Endothelial cell of umbilical vein (primary cell): ENCODE results near the gene INSRR. TPM values are rescaled to one million over a fixed set of nuclear protein-coding genes. Genes with fewer than 3 reads are reported as not detected.

Experiments
- BruUV-seq: library from RNA; stranded (reverse); fragments of 400-500 nt; replicated peaks from 2 replicates; lab custom pipeline; 2021; lab: Mats Ljungman, UMichigan
- CTCF ChIA-PET: fragments of 300-600, 350-600 bp; sonication (Branson Sonifier 250); formaldehyde crosslinking; loops from one replicate; lab custom pipeline; 2021; ENCODE audit warnings: antibody characterized with exemption, inconsistent platforms; lab: Charles Lee
- POLR2A ChIA-PET: fragments of 300-600, 350-600 bp; sonication (Branson Sonifier 250); formaldehyde crosslinking; loops from one replicate; lab custom pipeline; 2021; ENCODE audit warnings: antibody characterized with exemption, inconsistent platforms; lab: Charles Lee
- DNase-seq: peaks from one replicate; pipeline ENCODE4 v3.0.0-alpha.2; 2011; ENCODE audit warnings: low read depth, low spot score
- FAIRE-seq: peaks from 2 replicates; lab custom pipeline; 2011; peaks lifted over from hg19 to GRCh38; lab: Jason Lieb, UNC
- H2AFZ ChIP-seq: 2 replicates; pipeline ENCODE4 v1.6.0; 2012; ENCODE audit warnings: low read depth, low read length, control low read depth, inconsistent platforms
- H3K27ac ChIP-seq: 2 replicates; pipeline ENCODE4 v1.5.1; 2011; ENCODE audit warnings: low read depth, mild to moderate bottlenecking, control low read depth, low read length, moderate library complexity; ENCODE audit not compliant: insufficient read depth
- H3K27me3 ChIP-seq, 2 experiments: 2 replicates each; pipeline versions ENCODE4 v1.6.0 to v1.6.1; 2011; ENCODE audit warnings: low read length in 2 of 2, mixed read lengths in 1 of 2; ENCODE audit not compliant: control insufficient read depth in 2 of 2, insufficient read depth in 2 of 2
- H3K36me3 ChIP-seq, 2 experiments: 2 replicates in 1 of 2; 3 replicates in 1 of 2; pipeline ENCODE4 v1.5.1; 2011; ENCODE audit warnings: low read length in 2 of 2, mild to moderate bottlenecking in 1 of 2, moderate library complexity in 1 of 2; ENCODE audit not compliant: control insufficient read depth in 2 of 2, insufficient read depth in 2 of 2; ENCODE audit errors: extremely low read depth in 1 of 2
- H3K4me1 ChIP-seq: 3 replicates; pipeline ENCODE4 v1.5.1; 2011; ENCODE audit warnings: mild to moderate bottlenecking, low read length; ENCODE audit not compliant: control insufficient read depth, insufficient read depth; ENCODE audit errors: extremely low read depth
- H3K4me2 ChIP-seq: 2 replicates; pipeline ENCODE4 v1.6.1; 2011; ENCODE audit warnings: low read length, control low read depth, mixed read lengths; ENCODE audit not compliant: insufficient read depth
- H3K4me3 ChIP-seq, 3 experiments: fragments of 200-600 bp in 1 of 3; sonication (generic), shearing (Covaris generic) in 1 of 3; replicated peaks in 1 of 3; 2 replicates each; pipeline ENCODE4 v1.5.1; 2011 to 2016; ENCODE audit warnings: control low read depth in 3 of 3, low read length in 3 of 3, mild to moderate bottlenecking in 2 of 3, inconsistent platforms in 1 of 3, low read depth in 1 of 3, moderate library complexity in 1 of 3; ENCODE audit not compliant: insufficient read depth in 1 of 3
- H3K79me2 ChIP-seq: 2 replicates; pipeline ENCODE4 v1.6.0; 2012; ENCODE audit warnings: low read length, inconsistent platforms; ENCODE audit not compliant: control insufficient read depth, insufficient read depth
- H3K9ac ChIP-seq: replicated peaks from 2 replicates; pipeline ENCODE3; 2011; ENCODE audit warnings: low read length, control low read depth; ENCODE audit not compliant: insufficient read depth; ENCODE audit errors: extremely low read depth
- H3K9me1 ChIP-seq: replicated peaks from 3 replicates; pipeline ENCODE4 v1.6.0; 2011; ENCODE audit warnings: mild to moderate bottlenecking, low read length; ENCODE audit not compliant: control insufficient read depth, insufficient read depth; ENCODE audit errors: extremely low read depth
- H3K9me3 ChIP-seq: replicated peaks from 2 replicates; pipeline ENCODE4 v1.5.1; 2012; ENCODE audit warnings: low read length, inconsistent platforms; ENCODE audit not compliant: control insufficient read depth, insufficient read depth
- H4K20me1 ChIP-seq: replicated peaks from 2 replicates; pipeline ENCODE3; 2011; ENCODE audit warnings: mild to moderate bottlenecking, low read length; ENCODE audit not compliant: control insufficient read depth, insufficient read depth; ENCODE audit errors: extremely low read depth
- EZH2 ChIP-seq: IDR thresholded peaks from 2 replicates; pipeline ENCODE4 v1.6.1; 2012; ENCODE audit warnings: borderline replicate concordance, low read depth, mild to moderate bottlenecking, moderate library complexity, low read length, inconsistent platforms; ENCODE audit not compliant: severe bottlenecking
- FOS ChIP-seq: IDR thresholded peaks from 2 replicates; pipeline ENCODE4 v1.6.1; 2011; ENCODE audit warnings: mild to moderate bottlenecking, low read length, moderate library complexity, borderline replicate concordance; ENCODE audit not compliant: insufficient read depth
- JUN ChIP-seq: IDR thresholded peaks from 2 replicates; pipeline ENCODE4 v1.6.1; 2011; ENCODE audit warnings: borderline replicate concordance, low read depth; ENCODE audit not compliant: insufficient read length, insufficient read depth
- MYC ChIP-seq: IDR thresholded peaks from one replicate; pipeline ENCODE4 v1.6.1; 2011; ENCODE audit warnings: mild to moderate bottlenecking, low read depth, low read length
- POLR2A ChIP-seq: IDR thresholded peaks from 2 replicates; pipeline ENCODE4 v1.6.1; 2012; ENCODE audit warnings: low read depth, mild to moderate bottlenecking, control low read depth, low read length
- POLR2AphosphoS5 ChIP-seq: IDR thresholded peaks from 2 replicates; pipeline ENCODE4 v1.6.1; 2012; ENCODE audit warnings: low read depth, mild to moderate bottlenecking, control low read depth, low read length, moderate library complexity; ENCODE audit not compliant: insufficient read depth
- dilution Hi-C: fragments of 300-500 bp; cut with MboI; formaldehyde crosslinking; loops from one replicate; pipeline ENCODE4 v1.15.0; 2019; ENCODE audit warnings: low sequenced_read_pairs; ENCODE audit not compliant: extremely low pct_ligation_motif_present
- intact Hi-C: fragments of 100-400 bp; cut with micrococcal nuclease; formaldehyde crosslinking; loops from one replicate; pipeline ENCODE4 v1.10.0; 2022
- polyA plus RNA-seq, 4 experiments: library from polyadenylated mRNA; depleted of rRNA in 3 of 4; stranded (reverse) in 3 of 4; unstranded in 1 of 4; fragments of >200 nt; gene quantifications; 2 replicates each; pipeline versions ENCODE4 v1.2.1 to v1.2.3, GENCODE V29; 2011 to 2012; ENCODE audit warnings: missing spikeins in 1 of 4
- total RNA-seq: library from RNA; stranded (reverse); gene quantifications from 2 replicates; pipeline ENCODE4 v1.2.3, GENCODE V29; 2021

Gene INSRR
- total and polyA plus RNA-seq, 2 donors (not counting 3 experiments of a cell fraction or from before 2014, with no cell fraction given) = not detected

DNA sequence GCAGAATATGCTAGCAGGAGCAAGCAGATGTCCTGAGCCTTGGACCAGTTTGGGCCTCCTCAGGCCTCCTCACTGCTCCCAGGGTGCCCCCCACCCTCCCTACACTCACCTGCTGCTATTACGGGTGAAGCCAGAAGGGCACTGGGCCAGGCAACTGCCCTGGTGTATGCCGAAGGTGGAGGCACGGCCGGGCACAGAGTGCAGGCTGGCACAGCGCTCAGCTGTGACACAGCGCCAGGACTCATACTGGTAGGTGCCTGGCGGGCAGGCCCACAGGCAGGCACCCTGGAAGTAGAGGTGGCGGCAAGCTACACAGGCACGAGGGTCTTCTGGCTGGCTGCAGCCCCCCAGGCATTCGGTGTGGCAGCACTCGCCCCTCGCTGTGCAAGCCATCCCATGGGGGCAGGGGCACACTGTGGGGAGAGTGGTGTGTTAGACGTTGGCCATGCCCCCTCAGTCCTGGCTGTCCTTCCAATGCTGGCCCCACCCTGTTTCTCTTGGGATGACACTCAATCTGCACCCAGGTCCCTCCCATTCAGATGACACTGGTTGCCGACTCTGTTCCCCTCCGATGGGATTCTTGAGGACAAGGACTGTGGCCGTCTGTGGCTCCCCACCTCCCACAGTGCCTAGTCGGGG is 7.0 kb downstream of the INSRR start:
- DNase-seq (no peak), FAIRE-seq (no peak)
- H3K4me2 ChIP-seq = no peak overlapping the region
- no peaks in the 10 kb centered on the region for H4K20me1 ChIP-seq
- peaks cover 24 to 37% of the 10 kb centered on the region in 2 experiments for H3K27me3 ChIP-seq
- no peak overlapping the region for H2AFZ ChIP-seq
- no peak overlapping the region for H3K4me3 ChIP-seq
- dilution Hi-C loops (no loop called here), intact Hi-C loops (no loop called here)
- no peaks in the 10 kb centered on the region for H3K9me1 ChIP-seq
- H3K36me3 ChIP-seq = no peaks in the 10 kb centered on the region
- TF ChIP-seq POLR2AphosphoS5 = no peak
- no peak for TF ChIP-seq EZH2
- no peak for TF ChIP-seq FOS
- TF ChIP-seq JUN = no peak
- no peak for TF ChIP-seq MYC
- no peaks in the 10 kb centered on the region for H3K9me3 ChIP-seq
- H3K4me1 ChIP-seq = peaks cover 16% of the 10 kb centered on the region
- ChIA-PET CTCF (interaction anchor here (0.7 to 1.9 kb wide), 4 partner anchors 14 to 162 kb away, joined by 3 to 6 read pairs (median 4); no protein-coding TSS in a partner anchor), POLR2A (no interaction called here)
- BruUV-seq = no TSS peak
- H3K9ac ChIP-seq = no peak overlapping the region
- no peaks in the 10 kb centered on the region for H3K79me2 ChIP-seq
- H3K27ac ChIP-seq = no peak overlapping the region

DNA sequence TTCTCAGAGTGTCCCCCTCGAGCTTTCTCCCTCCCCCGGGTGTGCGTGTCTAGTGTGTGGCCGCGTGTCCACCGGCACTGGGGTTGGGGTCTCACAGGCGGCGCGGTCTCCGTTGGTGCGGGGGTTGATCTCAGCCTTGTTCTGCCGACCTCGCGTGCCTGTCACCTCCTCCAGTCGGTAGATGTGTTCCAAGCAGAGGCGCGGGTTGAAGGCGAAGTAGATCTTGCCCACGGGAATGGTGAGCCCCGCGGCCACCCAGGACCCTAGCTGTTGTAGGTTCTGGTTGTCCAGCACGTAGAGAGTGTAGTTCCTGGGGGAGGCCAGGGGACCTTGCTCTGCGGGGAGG is 9.8 kb downstream of the INSRR start:
- Histone ChIP-seq H3K36me3 (no peaks in the 10 kb centered on the region), H3K9me3 (no peaks in the 10 kb centered on the region), H3K4me2 (no peak overlapping the region), H3K4me3 (no peak overlapping the region), H3K27ac (no peak overlapping the region), H3K9ac (no peak overlapping the region), H4K20me1 (no peaks in the 10 kb centered on the region), H3K4me1 (peaks cover 39% of the 10 kb centered on the region), H3K79me2 (no peaks in the 10 kb centered on the region), H3K9me1 (no peaks in the 10 kb centered on the region), H2AFZ (no peak overlapping the region), H3K27me3 (peaks cover 47 to 52% of the 10 kb centered on the region in 2 experiments)
- intact Hi-C loops (no loop called here), dilution Hi-C loops (no loop called here)
- no peak for FAIRE-seq
- no TSS peak for BruUV-seq
- no peak for DNase-seq
- CTCF ChIA-PET = interaction anchor here (1.6 to 5.4 kb wide), 3 partner anchors 11 to 79 kb away, joined by 4 to 42 read pairs (median 42); partner anchors contain the start of genes INSRR and NTRK1
- peak; percentile 5 for TF ChIP-seq EZH2
- TF ChIP-seq POLR2A = no peak
- POLR2A ChIA-PET = no interaction called here
